HepG2 (cell line): ENCODE results near the gene WDR82. TPM values are rescaled to one million over a fixed set of nuclear protein-coding genes. Genes with fewer than 3 reads are reported as not detected.
A peak's percentile ranks its signal among the peaks of the same experiment; 100 is the strongest.

Experiments
- BORCS8-MEF2B ChIP-seq: sonication (generic); formaldehyde crosslinking; IDR thresholded peaks from 2 replicates; pipeline ENCODE4 v1.8.0; 2022; ENCODE audit warnings: mild to moderate bottlenecking, missing genetic modification reagents
- CCDC6 ChIP-seq: sonication (generic); formaldehyde crosslinking; IDR thresholded peaks from 2 replicates; pipeline ENCODE4 v1.8.1; 2022; ENCODE audit warnings: mild to moderate bottlenecking, missing genetic modification reagents, moderate library complexity
- CENPT ChIP-seq: sonication (generic); formaldehyde crosslinking; IDR thresholded peaks from 2 replicates; pipeline ENCODE4 v1.8.0; 2022; ENCODE audit warnings: low read depth, mild to moderate bottlenecking, moderate library complexity, missing genetic modification reagents
- ETV5 ChIP-seq: IDR thresholded peaks from 2 replicates; pipeline ENCODE4 v1.6.1; 2018; ENCODE audit warnings: missing biosample characterization, missing genetic modification reagents, inconsistent platforms, borderline replicate concordance
- FOXJ3 ChIP-seq: sonication (generic); formaldehyde crosslinking; IDR thresholded peaks from 2 replicates; pipeline ENCODE4 v1.4.0; 2020; ENCODE audit warnings: missing genetic modification reagents, mild to moderate bottlenecking, borderline replicate concordance
- RBM39 ChIP-seq: fragments of 200-400 bp; formaldehyde crosslinking; IDR thresholded peaks from one replicate; pipeline ENCODE4 v1.6.1; 2018; ENCODE audit warnings: antibody characterized with exemption, mild to moderate bottlenecking, low read depth, low read length; ENCODE audit not compliant: poor library complexity, severe bottlenecking
- RCOR2 ChIP-seq: IDR thresholded peaks from 2 replicates; pipeline ENCODE4 v1.6.1; 2016; ENCODE audit warnings: missing biosample characterization, missing genetic modification reagents
- RXRA ChIP-seq: sonication (generic); formaldehyde crosslinking; IDR thresholded peaks from 2 replicates; pipeline ENCODE4 v1.5.1; 2020; ENCODE audit warnings: missing genetic modification reagents
- SMARCE1 ChIP-seq: fragments of 450-650 bp; IDR thresholded peaks from 2 replicates; pipeline ENCODE4 v1.6.1; 2017; ENCODE audit warnings: borderline replicate concordance
- TBX2 ChIP-seq: sonication (generic); formaldehyde crosslinking; IDR thresholded peaks from 2 replicates; pipeline ENCODE4 v1.5.0; 2020; ENCODE audit warnings: missing genetic modification reagents, mild to moderate bottlenecking, borderline replicate concordance
- TCF12 ChIP-seq, 2 experiments: fragments of 450-650 bp in 1 of 2; sonication (generic) in 1 of 2; formaldehyde crosslinking in 1 of 2; IDR thresholded peaks; 2 replicates each; pipeline versions ENCODE4 v1.6.1 to v1.8.0; 2017 to 2022; ENCODE audit warnings: antibody characterized with exemption in 1 of 2, mild to moderate bottlenecking in 1 of 2, missing genetic modification reagents in 1 of 2, moderate library complexity in 1 of 2
- TCF7L2 ChIP-seq: IDR thresholded peaks from 2 replicates; pipeline ENCODE4 v1.6.1; 2011; ENCODE audit warnings: mild to moderate bottlenecking, low read depth, low read length, moderate library complexity
- ZFP36L1 ChIP-seq: sonication (generic); formaldehyde crosslinking; IDR thresholded peaks from 2 replicates; pipeline ENCODE4 v1.8.0; 2022; ENCODE audit warnings: mild to moderate bottlenecking, missing genetic modification reagents, moderate library complexity
- ZNF207 ChIP-seq: fragments of 450-650 bp; IDR thresholded peaks from 2 replicates; pipeline ENCODE4 v1.6.1; 2016; ENCODE audit warnings: antibody characterized with exemption, borderline replicate concordance
- ZNF232 ChIP-seq: sonication (generic); formaldehyde crosslinking; IDR thresholded peaks from 2 replicates; pipeline ENCODE4 v1.4.0; 2020; ENCODE audit warnings: missing genetic modification reagents, borderline replicate concordance
- ZNF543 ChIP-seq: sonication (generic); formaldehyde crosslinking; IDR thresholded peaks from 2 replicates; pipeline ENCODE4 v1.4.0; 2020; ENCODE audit warnings: mild to moderate bottlenecking, missing genetic modification reagents
- ZNF83 ChIP-seq: sonication (generic); formaldehyde crosslinking; IDR thresholded peaks from 2 replicates; pipeline ENCODE4 v1.4.0; 2020; ENCODE audit warnings: missing genetic modification reagents, mild to moderate bottlenecking, borderline replicate concordance
- ZNF850 ChIP-seq: sonication (generic); formaldehyde crosslinking; conservative IDR thresholded peaks from 2 replicates; pipeline ENCODE4 v1.9.0; 2021; ENCODE audit warnings: mild to moderate bottlenecking, missing genetic modification reagents
- polyA plus RNA-seq, 8 experiments: library from polyadenylated mRNA; depleted of rRNA in 3 of 8; stranded (reverse) in 7 of 8; unstranded in 1 of 8; fragments of >200 nt; fragmentation: Illumina TruSeq in 4 of 8; extraction: Trizol in 4 of 8; gene quantifications; 2 replicates each; pipeline versions ENCODE4 v1.2.1 to v1.2.3, GENCODE V29; 2011 to 2016; ENCODE audit warnings: low read depth in 4 of 8, missing spikeins in 1 of 8, mixed read lengths in 1 of 8; ENCODE audit not compliant: insufficient read depth in 1 of 8
- total RNA-seq, 5 experiments: library from RNA; depleted of rRNA; stranded (reverse); fragments of >200 nt; fragmentation: Illumina TruSeq; extraction: Trizol; gene quantifications; 2 replicates each; pipeline ENCODE4 v1.2.3, GENCODE V29; 2016; ENCODE audit warnings: low read depth in 1 of 5
- TF ChIP-seq, protein P1 (sequence below): sonication (generic); formaldehyde crosslinking; IDR thresholded peaks from 2 replicates; pipeline ENCODE4 v1.4.0; 2020; ENCODE audit warnings: missing genetic modification reagents, low read depth, mild to moderate bottlenecking, borderline replicate concordance
- TF ChIP-seq, protein P2 (sequence below): sonication (generic); formaldehyde crosslinking; IDR thresholded peaks from one replicate; pipeline ENCODE4 v1.5.1; 2020; ENCODE audit warnings: mild to moderate bottlenecking, missing genetic modification reagents; ENCODE audit errors: not compliant biosample characterization

Gene WDR82
- total and polyA plus RNA-seq, 2 of the 13 experiments (the other 11 are each of a cell fraction or from before 2014, with no cell fraction given), result 39.1 to 59.5 TPM

DNA sequence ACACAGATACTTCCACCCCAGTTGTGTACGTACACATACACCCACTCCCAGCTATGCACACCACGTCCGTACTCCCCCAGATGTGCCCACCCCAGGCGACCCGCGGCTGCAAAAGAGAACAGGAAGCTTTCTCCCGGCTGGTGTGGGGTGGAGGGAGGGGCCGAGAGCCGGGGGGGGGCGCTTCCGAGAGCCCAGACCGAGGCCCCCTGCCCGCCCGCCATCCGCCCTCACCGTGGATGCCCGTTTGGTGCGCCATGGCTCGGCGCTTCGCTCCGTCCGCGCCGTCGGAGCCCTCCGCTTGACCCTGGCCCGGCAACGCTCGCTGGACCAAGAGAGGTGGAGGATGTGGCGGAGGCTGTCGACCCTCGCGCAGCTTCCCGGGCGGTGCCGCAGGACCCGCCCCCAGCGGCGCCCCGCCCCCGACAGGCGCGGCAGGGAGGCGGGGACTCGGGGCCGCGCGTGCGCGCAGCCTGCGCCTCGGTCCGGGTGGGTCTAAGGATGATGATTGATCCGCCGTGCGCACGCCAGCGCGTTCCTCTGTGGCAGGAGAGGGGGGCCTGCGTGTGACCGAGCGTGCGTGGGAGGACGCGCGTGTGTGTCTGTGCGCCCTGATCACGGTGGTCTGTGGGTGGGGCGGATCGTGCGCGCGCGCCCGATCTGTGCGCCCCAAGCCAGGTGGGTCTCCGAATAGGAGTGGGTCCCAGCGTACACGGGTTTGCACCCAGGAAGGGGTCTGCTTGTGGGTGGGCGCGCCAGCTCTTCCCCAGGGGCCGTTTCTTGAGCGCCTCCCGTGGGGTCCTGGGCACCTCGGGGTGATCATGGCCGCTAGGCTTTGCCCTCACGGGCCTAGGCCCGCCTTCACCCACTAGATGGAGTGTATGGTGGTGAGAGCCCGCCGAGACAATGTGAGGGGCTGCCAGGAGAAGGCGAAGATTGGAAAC lies 39.4 kb downstream of the WDR82 start, which contains the start of gene TWF2 (continued):
- TF ChIP-seq ZNF207, result no peak
- TF ChIP-seq ZNF850 (CRISPR knock-in tag), result no peak
- TF ChIP-seq CENPT (CRISPR knock-in tag), result no peak; the same call in 1 of the 2 replicates
- TF ChIP-seq RXRA, result peak; percentile 19; the same call in 1 of the 2 replicates
- no peak for TF ChIP-seq FOXJ3 (CRISPR knock-in tag)
- TF ChIP-seq, protein P1, sequence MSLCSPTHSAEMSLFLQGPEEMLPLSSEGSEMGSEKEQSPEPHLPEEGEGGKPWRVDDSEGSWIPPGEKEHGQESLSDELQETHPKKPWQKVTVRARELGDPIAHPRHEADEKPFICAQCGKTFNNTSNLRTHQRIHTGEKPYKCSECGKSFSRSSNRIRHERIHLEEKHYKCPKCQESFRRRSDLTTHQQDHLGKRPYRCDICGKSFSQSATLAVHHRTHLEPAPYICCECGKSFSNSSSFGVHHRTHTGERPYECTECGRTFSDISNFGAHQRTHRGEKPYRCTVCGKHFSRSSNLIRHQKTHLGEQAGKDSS (CRISPR knock-in tag), result no peak
- TF ChIP-seq ZFP36L1 (CRISPR knock-in tag), result no peak
- TF ChIP-seq BORCS8-MEF2B, result peak; percentile 78
- TF ChIP-seq, protein P2, sequence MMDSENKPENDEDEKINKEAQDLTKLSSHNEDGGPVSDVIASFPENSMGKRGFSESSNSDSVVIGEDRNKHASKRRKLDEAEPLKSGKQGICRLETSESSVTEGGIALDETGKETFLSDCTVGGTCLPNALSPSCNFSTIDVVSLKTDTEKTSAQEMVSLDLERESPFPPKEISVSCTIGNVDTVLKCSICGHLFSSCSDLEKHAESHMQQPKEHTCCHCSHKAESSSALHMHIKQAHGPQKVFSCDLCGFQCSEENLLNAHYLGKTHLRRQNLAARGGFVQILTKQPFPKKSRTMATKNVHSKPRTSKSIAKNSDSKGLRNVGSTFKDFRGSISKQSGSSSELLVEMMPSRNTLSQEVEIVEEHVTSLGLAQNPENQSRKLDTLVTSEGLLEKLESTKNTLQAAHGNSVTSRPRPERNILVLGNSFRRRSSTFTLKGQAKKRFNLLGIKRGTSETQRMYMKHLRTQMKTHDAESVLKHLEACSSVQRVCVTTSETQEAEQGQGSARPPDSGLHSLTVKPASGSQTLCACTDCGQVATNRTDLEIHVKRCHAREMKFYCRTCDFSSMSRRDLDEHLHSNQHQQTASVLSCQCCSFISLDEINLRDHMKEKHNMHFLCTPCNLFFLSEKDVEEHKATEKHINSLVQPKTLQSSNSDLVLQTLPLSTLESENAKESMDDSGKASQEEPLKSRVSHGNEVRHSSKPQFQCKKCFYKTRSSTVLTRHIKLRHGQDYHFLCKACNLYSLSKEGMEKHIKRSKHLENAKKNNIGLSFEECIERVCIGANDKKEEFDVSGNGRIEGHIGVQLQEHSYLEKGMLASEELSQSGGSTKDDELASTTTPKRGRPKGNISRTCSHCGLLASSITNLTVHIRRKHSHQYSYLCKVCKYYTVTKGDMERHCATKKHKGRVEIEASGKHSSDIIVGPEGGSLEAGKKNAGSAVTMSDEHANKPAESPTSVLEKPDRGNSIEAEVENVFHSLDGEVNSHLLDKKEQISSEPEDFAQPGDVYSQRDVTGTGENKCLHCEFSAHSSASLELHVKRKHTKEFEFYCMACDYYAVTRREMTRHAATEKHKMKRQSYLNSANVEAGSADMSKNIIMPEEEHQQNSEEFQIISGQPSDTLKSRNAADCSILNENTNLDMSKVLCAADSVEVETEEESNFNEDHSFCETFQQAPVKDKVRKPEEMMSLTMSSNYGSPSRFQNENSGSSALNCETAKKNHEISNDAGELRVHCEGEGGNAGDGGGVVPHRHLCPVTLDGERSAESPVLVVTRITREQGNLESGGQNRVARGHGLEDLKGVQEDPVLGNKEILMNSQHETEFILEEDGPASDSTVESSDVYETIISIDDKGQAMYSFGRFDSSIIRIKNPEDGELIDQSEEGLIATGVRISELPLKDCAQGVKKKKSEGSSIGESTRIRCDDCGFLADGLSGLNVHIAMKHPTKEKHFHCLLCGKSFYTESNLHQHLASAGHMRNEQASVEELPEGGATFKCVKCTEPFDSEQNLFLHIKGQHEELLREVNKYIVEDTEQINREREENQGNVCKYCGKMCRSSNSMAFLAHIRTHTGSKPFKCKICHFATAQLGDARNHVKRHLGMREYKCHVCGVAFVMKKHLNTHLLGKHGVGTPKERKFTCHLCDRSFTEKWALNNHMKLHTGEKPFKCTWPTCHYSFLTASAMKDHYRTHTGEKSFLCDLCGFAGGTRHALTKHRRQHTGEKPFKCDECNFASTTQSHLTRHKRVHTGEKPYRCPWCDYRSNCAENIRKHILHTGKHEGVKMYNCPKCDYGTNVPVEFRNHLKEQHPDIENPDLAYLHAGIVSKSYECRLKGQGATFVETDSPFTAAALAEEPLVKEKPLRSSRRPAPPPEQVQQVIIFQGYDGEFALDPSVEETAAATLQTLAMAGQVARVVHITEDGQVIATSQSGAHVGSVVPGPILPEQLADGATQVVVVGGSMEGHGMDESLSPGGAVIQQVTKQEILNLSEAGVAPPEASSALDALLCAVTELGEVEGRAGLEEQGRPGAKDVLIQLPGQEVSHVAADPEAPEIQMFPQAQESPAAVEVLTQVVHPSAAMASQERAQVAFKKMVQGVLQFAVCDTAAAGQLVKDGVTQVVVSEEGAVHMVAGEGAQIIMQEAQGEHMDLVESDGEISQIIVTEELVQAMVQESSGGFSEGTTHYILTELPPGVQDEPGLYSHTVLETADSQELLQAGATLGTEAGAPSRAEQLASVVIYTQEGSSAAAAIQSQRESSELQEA, result no peak
- no peak; the same call in 1 of the 2 replicates for TF ChIP-seq TBX2
- TF ChIP-seq SMARCE1, result no peak
- TF ChIP-seq CCDC6 (CRISPR knock-in tag), result no peak; the same call in 1 of the 2 replicates
- 0 out of 2 replicates have a peak, but pooled peaks have one; percentile 35 for TF ChIP-seq RCOR2 (CRISPR knock-in tag)
- 0 out of 2 replicates have a peak, but pooled peaks have one; percentile 7 for TF ChIP-seq ZNF83
- no peak for TF ChIP-seq TCF12 (IDR thresholded peaks at IDR 0.05)
- no peak for TF ChIP-seq TCF12 (CRISPR knock-in tag; IDR thresholded peaks at IDR 0.05)
- TF ChIP-seq ETV5 (CRISPR knock-in tag), result no peak
- peak; percentile 80; the same call in 1 of the 2 replicates for TF ChIP-seq ZNF232 (CRISPR knock-in tag)
- peak; percentile 34 for TF ChIP-seq RBM39
- no peak for TF ChIP-seq ZNF543
- no peak for TF ChIP-seq TCF7L2
